ENCODE measurements around the gene IGFBP7. TPM values are rescaled to one million over a fixed set of nuclear protein-coding genes. Genes with fewer than 3 reads are reported as not detected.

IGFBP7 gene
- polyA plus RNA-seq, 1 donor: 90.4 TPM

DNA sequence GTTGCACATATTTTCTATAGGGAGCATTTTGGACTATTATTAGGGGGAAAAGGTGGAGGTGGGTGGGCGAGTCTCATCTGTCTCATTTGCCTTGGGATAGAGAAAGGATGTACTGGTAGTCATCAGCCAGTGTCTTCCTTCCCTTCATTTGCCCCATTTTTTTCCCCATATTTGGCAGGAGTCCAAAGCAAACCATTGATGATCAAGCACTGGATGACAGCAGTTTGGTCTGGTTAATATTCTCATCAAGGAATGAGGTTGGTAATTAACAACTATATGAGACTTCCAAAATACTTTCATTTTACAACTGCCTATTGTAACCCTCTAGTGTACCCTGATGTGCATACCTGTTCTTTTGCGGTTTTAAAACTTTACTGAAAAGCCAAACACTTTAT lies 22.6 kb upstream of the IGFBP7 start:
- no peaks in the 10 kb centered on the region for H3K9me3 ChIP-seq (ENCODE audit: control insufficient read depth, low read depth, low read length)
- no peak for DNase-seq
- H3K27ac ChIP-seq (ENCODE audit: low read length): no peak overlapping the region
- H3K4me1 ChIP-seq (ENCODE audit: control insufficient read depth, insufficient read depth, low read length): no peaks in the 10 kb centered on the region
- no peaks in the 10 kb centered on the region for H3K36me3 ChIP-seq (ENCODE audit: control insufficient read depth, insufficient read depth, low read length)
- no CpG with 5 or more reads among the region's 2 CpGs for WGBS (ENCODE audit: insufficient coverage, low lambda C conversion rate)
- H3K4me3 ChIP-seq (ENCODE audit: low read length): no peak overlapping the region
- no peaks in the 10 kb centered on the region for H3K27me3 ChIP-seq (ENCODE audit: control insufficient read depth, insufficient read depth, low read length)

- H3K27me3 ChIP-seq (ENCODE audit: control insufficient read depth, insufficient read depth, low read length): no peaks in the 10 kb centered on the region
- no CpG with 5 or more reads among the region's 7 CpGs for WGBS (ENCODE audit: insufficient coverage, low lambda C conversion rate)
- no peaks in the 10 kb centered on the region for H3K36me3 ChIP-seq (ENCODE audit: control insufficient read depth, insufficient read depth, low read length)
- DNase-seq: no peak
- H3K27ac ChIP-seq (ENCODE audit: low read length): no peak overlapping the region
- H3K4me3 ChIP-seq (ENCODE audit: low read length): no peak overlapping the region
- no peaks in the 10 kb centered on the region for H3K9me3 ChIP-seq (ENCODE audit: control insufficient read depth, low read depth, low read length)
- H3K4me1 ChIP-seq (ENCODE audit: control insufficient read depth, insufficient read depth, low read length): no peaks in the 10 kb centered on the region
These were observed 21.9 kb upstream of the IGFBP7 start for GRCh38 chr4:57131849-57132742.

DNA sequence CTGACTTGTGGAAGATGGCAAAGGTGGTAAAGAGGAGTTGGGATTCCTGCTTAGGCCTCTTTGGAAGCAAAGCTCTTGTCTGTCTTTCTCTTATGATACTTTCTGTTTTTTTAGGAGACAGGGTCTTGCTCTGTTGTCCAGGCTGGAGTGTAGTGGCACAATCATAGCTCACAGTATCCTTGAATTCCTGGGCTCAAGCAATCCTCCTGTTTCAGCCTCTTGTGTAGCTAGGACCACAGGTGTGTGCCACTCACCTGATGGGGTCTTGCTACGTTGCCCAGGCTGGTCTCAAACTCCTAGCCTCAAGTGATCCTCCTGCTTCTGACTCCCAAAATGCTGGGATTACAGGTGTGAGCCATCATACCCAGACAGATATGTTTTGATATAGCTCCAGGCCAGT lies 19.3 kb upstream of the IGFBP7 start:
- no peak for DNase-seq
- no peaks in the 10 kb centered on the region for H3K9me3 ChIP-seq (ENCODE audit: control insufficient read depth, low read depth, low read length)
- H3K27ac ChIP-seq (ENCODE audit: low read length): no peak overlapping the region
- H3K36me3 ChIP-seq (ENCODE audit: control insufficient read depth, insufficient read depth, low read length): no peaks in the 10 kb centered on the region
- no peak overlapping the region for H3K4me3 ChIP-seq (ENCODE audit: low read length)
- no CpG with 5 or more reads among the region's 1 CpG for WGBS (ENCODE audit: insufficient coverage, low lambda C conversion rate)
- no peaks in the 10 kb centered on the region for H3K4me1 ChIP-seq (ENCODE audit: control insufficient read depth, insufficient read depth, low read length)
- H3K27me3 ChIP-seq (ENCODE audit: control insufficient read depth, insufficient read depth, low read length): no peaks in the 10 kb centered on the region

- no peaks in the 10 kb centered on the region for H3K4me1 ChIP-seq (ENCODE audit: control insufficient read depth, insufficient read depth, low read length)
- DNase-seq: no peak
- H3K4me3 ChIP-seq (ENCODE audit: low read length): no peak overlapping the region
- H3K27ac ChIP-seq (ENCODE audit: low read length): no peak overlapping the region
- no CpG with 5 or more reads among the region's 3 CpGs for whole genome bisulfite sequencing (ENCODE audit: insufficient coverage, low lambda C conversion rate)
- no peaks in the 10 kb centered on the region for H3K9me3 ChIP-seq (ENCODE audit: control insufficient read depth, low read depth, low read length)
- no peaks in the 10 kb centered on the region for H3K36me3 ChIP-seq (ENCODE audit: control insufficient read depth, insufficient read depth, low read length)
- peaks cover 2% of the 10 kb centered on the region for H3K27me3 ChIP-seq (ENCODE audit: control insufficient read depth, insufficient read depth, low read length)
These were observed 17.2 kb upstream of the IGFBP7 start for GRCh38 chr4:57127361-57127760.

DNA sequence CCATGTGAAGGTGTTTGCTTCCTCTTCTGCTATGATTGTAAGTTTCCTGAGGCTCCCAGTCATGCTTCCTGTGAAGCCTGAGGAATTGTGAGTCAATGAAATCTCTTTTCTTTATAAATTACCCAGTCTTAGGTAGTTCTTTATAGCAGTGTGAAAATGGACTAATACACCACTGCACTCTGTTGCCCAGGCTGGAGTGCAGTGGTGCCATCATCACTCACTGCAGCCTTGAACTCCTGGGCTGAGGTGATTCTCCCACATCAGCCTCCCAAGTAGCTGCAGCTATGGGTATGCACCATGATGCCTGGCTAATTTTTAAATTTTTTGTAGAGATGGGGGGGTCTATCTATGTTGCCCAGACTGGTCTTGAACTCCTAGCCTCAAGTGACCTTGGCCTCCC lies 15.8 kb upstream of the IGFBP7 start:
- Histone ChIP-seq H3K4me3 (ENCODE audit: low read length) (no peak overlapping the region), H3K36me3 (ENCODE audit: control insufficient read depth, insufficient read depth, low read length) (no peaks in the 10 kb centered on the region), H3K9me3 (ENCODE audit: control insufficient read depth, low read depth, low read length) (no peaks in the 10 kb centered on the region), H3K27ac (ENCODE audit: low read length) (no peak overlapping the region), H3K4me1 (ENCODE audit: control insufficient read depth, insufficient read depth, low read length) (no peaks in the 10 kb centered on the region), H3K27me3 (ENCODE audit: control insufficient read depth, insufficient read depth, low read length) (peaks cover 2% of the 10 kb centered on the region)
- DNase-seq: no peak

DNA sequence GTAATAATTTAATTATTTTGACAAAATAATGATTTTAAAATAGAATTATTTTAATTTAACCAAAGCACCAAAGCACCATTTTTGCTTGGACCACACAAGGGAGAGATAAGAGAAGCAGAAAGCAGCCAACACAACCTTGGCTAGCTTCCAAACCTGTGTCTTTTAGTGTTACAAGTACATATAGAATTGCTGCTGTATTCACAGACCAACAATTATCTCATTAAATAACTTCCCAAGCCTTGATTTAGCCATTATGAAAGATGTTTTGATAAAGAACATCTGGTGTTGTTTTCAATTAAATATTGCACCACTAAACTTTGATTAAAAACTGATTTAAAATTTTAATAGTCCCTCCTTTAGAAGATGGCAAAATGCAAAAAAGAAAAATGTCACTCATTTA lies 14.0 kb upstream of the IGFBP7 start:
- Histone ChIP-seq H3K36me3 (ENCODE audit: control insufficient read depth, insufficient read depth, low read length) (no peaks in the 10 kb centered on the region), H3K4me1 (ENCODE audit: control insufficient read depth, insufficient read depth, low read length) (no peaks in the 10 kb centered on the region), H3K4me3 (ENCODE audit: low read length) (no peak overlapping the region), H3K27ac (ENCODE audit: low read length) (no peak overlapping the region), H3K9me3 (ENCODE audit: control insufficient read depth, low read depth, low read length) (no peaks in the 10 kb centered on the region), H3K27me3 (ENCODE audit: control insufficient read depth, insufficient read depth, low read length) (peaks cover 6% of the 10 kb centered on the region)
- no peak for DNase-seq

DNA sequence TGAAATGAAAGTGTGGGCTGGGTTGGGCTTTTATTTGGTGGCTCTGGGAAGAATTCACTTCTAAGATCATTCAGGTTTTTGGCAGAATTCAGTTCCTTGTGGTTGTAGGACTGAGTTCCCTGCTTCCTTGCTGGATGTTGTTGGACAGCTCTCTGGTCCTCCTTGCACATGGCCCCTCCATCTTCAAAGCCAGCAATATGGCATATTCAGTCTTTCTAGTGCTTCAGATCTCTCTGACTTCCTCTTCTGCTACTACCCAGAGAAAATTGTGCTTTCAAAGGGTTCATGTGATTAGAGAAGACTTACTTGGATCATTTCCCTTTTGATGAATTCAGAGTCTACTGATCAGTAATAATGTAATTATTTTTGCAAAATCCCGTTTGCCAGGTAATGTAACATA lies 12.8 kb upstream of the IGFBP7 start:
- Histone ChIP-seq H3K4me1 (ENCODE audit: control insufficient read depth, insufficient read depth, low read length) (no peaks in the 10 kb centered on the region), H3K27me3 (ENCODE audit: control insufficient read depth, insufficient read depth, low read length) (peaks cover 6% of the 10 kb centered on the region), H3K4me3 (ENCODE audit: low read length) (no peak overlapping the region), H3K9me3 (ENCODE audit: control insufficient read depth, low read depth, low read length) (no peaks in the 10 kb centered on the region), H3K36me3 (ENCODE audit: control insufficient read depth, insufficient read depth, low read length) (no peaks in the 10 kb centered on the region), H3K27ac (ENCODE audit: low read length) (no peak overlapping the region)
- no CpG with 5 or more reads among the region's 1 CpG for WGBS (ENCODE audit: insufficient coverage, low lambda C conversion rate)
- DNase-seq: no peak

DNA sequence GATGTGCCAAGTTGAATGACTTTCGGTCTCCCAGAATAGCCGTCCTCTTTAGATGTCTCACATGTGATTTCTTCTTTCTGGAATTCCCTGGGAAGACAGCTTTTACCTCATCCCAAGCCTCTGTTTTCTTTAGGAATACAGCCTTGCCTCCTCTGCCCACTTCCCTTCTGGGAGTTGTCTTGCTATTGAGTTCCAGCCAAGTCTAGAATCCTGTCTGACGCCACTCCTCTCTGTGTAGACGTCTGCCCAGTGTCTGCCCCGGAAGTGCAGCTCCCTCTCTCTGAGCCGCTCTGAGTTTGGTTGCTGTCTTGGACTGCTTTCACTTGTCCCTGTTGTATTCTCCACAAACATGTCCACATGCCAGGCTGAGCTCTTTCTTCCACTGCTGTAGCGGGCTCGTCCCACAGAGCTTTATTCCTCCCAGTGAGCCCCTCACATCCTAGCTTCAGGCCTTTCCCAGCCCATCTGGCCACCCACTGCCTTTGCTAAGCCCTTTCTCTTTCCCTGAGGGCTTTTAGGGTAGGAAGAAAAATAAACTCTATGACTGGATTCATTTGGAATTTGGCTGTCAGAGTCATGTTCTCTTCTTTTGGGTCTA lies 9.0 kb upstream of the IGFBP7 start:
- DNase-seq: peak in 1 of 2 donors; percentile 24
- Histone ChIP-seq H3K27me3 (ENCODE audit: control insufficient read depth, insufficient read depth, low read length) (peaks cover 8% of the 10 kb centered on the region), H3K4me1 (ENCODE audit: control insufficient read depth, insufficient read depth, low read length) (no peaks in the 10 kb centered on the region), H3K36me3 (ENCODE audit: control insufficient read depth, insufficient read depth, low read length) (no peaks in the 10 kb centered on the region), H3K9me3 (ENCODE audit: control insufficient read depth, low read depth, low read length) (no peaks in the 10 kb centered on the region), H3K4me3 (ENCODE audit: low read length) (no peak overlapping the region), H3K27ac (ENCODE audit: low read length) (peak overlapping the region; percentile 53)
- 74% methylated on average over 3 of the region's 8 CpGs for WGBS (ENCODE audit: insufficient coverage, low lambda C conversion rate)

DNA sequence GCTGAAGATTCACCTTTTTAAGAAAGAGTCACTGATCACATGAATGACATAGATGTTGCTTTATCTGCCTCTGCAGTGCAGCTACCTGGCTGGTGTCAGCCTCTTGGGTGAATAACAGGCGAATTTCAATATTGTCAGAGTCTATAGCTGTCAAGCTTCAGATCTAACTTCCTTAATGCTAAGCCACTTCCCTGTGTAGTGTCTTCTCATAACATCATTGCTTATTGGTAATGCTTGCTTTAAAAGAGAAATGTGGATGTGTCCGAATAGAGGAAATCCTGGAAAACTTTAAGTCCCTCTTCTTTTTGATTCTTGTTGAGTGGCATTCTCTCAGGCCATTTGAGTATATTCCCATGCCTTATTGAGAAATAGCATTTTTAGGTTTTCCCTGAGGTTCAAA lies 7.3 kb upstream of the IGFBP7 start:
- Histone ChIP-seq H3K4me1 (ENCODE audit: control insufficient read depth, insufficient read depth, low read length) (no peaks in the 10 kb centered on the region), H3K27me3 (ENCODE audit: control insufficient read depth, insufficient read depth, low read length) (peaks cover 10% of the 10 kb centered on the region), H3K9me3 (ENCODE audit: control insufficient read depth, low read depth, low read length) (no peaks in the 10 kb centered on the region), H3K36me3 (ENCODE audit: control insufficient read depth, insufficient read depth, low read length) (no peaks in the 10 kb centered on the region), H3K27ac (ENCODE audit: low read length) (no peak overlapping the region), H3K4me3 (ENCODE audit: low read length) (no peak overlapping the region)
- DNase-seq: no peak
- no CpG with 5 or more reads among the region's 2 CpGs for WGBS (ENCODE audit: insufficient coverage, low lambda C conversion rate)

- no peaks in the 10 kb centered on the region for H3K4me1 ChIP-seq (ENCODE audit: control insufficient read depth, insufficient read depth, low read length)
- no peak overlapping the region for H3K4me3 ChIP-seq (ENCODE audit: low read length)
- peaks cover 14% of the 10 kb centered on the region for H3K27me3 ChIP-seq (ENCODE audit: control insufficient read depth, insufficient read depth, low read length)
- no peak for DNase-seq
- H3K27ac ChIP-seq (ENCODE audit: low read length): no peak overlapping the region
- 100% methylated on average over 1 of the region's 3 CpGs for WGBS (ENCODE audit: insufficient coverage, low lambda C conversion rate)
- no peaks in the 10 kb centered on the region for H3K36me3 ChIP-seq (ENCODE audit: control insufficient read depth, insufficient read depth, low read length)
- H3K9me3 ChIP-seq (ENCODE audit: control insufficient read depth, low read depth, low read length): no peaks in the 10 kb centered on the region
These were observed 6.1 kb upstream of the IGFBP7 start for GRCh38 chr4:57116245-57116644.

DNA sequence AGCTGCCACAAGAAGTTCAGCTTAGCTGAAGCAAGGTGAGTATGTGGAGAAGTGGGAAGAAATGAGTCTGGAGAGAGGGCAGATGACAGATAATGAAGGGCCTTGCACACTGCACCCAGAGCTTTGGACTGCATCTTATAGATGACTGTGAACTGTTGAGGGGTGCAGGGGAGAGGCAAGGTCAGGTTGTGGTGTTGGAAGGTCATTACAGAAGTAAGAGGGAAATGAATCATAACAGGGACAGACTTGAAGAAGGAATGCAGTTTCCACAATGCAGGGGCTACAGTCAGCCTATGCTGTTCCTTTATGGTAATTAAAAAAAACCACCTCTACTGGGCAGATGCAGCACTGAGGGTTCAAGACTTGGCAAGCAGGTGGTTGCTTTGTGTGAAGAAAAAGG lies 4.8 kb upstream of the IGFBP7 start:
- peaks cover 3% of the 10 kb centered on the region for H3K4me1 ChIP-seq (ENCODE audit: control insufficient read depth, insufficient read depth, low read length)
- no peaks in the 10 kb centered on the region for H3K9me3 ChIP-seq (ENCODE audit: control insufficient read depth, low read depth, low read length)
- peaks cover 21% of the 10 kb centered on the region for H3K27me3 ChIP-seq (ENCODE audit: control insufficient read depth, insufficient read depth, low read length)
- H3K36me3 ChIP-seq (ENCODE audit: control insufficient read depth, insufficient read depth, low read length): no peaks in the 10 kb centered on the region
- no peak overlapping the region for H3K27ac ChIP-seq (ENCODE audit: low read length)
- H3K4me3 ChIP-seq (ENCODE audit: low read length): no peak overlapping the region
- DNase-seq: no peak

Data from large intestine (tissue), 3 donors.